IMR-90 (cell line): ENCODE measurements around the gene PDLIM5. TPM values are rescaled to one million over a fixed set of nuclear protein-coding genes. Genes with fewer than 3 reads are reported as not detected.

ENCODE experiments used
- ATAC-seq: fragments of 200-7000 bp; cut with Tn5 transposase; 2 replicates; pipeline ENCODE4 v1.9.1; 2020; ENCODE audit warnings: low read depth, mild to moderate bottlenecking, moderate library complexity
- BruUV-seq: library from RNA; stranded (reverse); fragments of 400-500 nt; replicated peaks from 2 replicates; lab custom pipeline; 2021; lab: Mats Ljungman, UMichigan
- CTCF ChIA-PET: fragments of 300-600 bp; formaldehyde crosslinking; extraction: SDS; loops from one replicate; lab custom pipeline; 2021; ENCODE audit warnings: antibody characterized with exemption; lab: Yijun Ruan, JAX
- POLR2A ChIA-PET: fragments of 300-600 bp; sonication (Branson Sonifier 250); formaldehyde crosslinking; loops from one replicate; lab custom pipeline; 2022; ENCODE audit warnings: antibody characterized with exemption; ENCODE audit not compliant: unreplicated experiment; lab: Charles Lee
- DNase-seq: peaks from one replicate; pipeline ENCODE4 v3.0.0; 2013
- H2AFZ ChIP-seq: replicated peaks from 2 replicates; pipeline ENCODE3; 2013; ENCODE audit warnings: low read length, mild to moderate bottlenecking; ENCODE audit not compliant: poor library complexity
- H2AK5ac ChIP-seq: 2 replicates; pipeline ENCODE4 v1.6.1; 2013; ENCODE audit warnings: low read depth, low read length, inconsistent platforms
- H2AK9ac ChIP-seq: replicated peaks from 2 replicates; pipeline ENCODE3; 2013; ENCODE audit warnings: mild to moderate bottlenecking, low read depth, low read length, moderate library complexity; ENCODE audit not compliant: poor library complexity
- H2BK120ac ChIP-seq: 2 replicates; pipeline ENCODE4 v1.6.1; 2013; ENCODE audit warnings: low read depth, low read length, inconsistent platforms
- H2BK15ac ChIP-seq: 3 replicates; pipeline ENCODE4 v1.6.1; 2013; ENCODE audit warnings: low read depth, low read length, inconsistent platforms
- H2BK20ac ChIP-seq: 2 replicates; pipeline ENCODE4 v1.6.1; 2013; ENCODE audit warnings: low read depth, mild to moderate bottlenecking, inconsistent platforms, low read length, moderate library complexity
- H2BK5ac ChIP-seq: 2 replicates; pipeline ENCODE4 v1.6.1; 2013; ENCODE audit warnings: mild to moderate bottlenecking, low read depth, low read length, inconsistent platforms; ENCODE audit not compliant: poor library complexity, severe bottlenecking
- H3K14ac ChIP-seq: replicated peaks from 2 replicates; pipeline ENCODE4 v1.6.1; 2013; ENCODE audit warnings: low read depth, low read length, inconsistent platforms
- H3K18ac ChIP-seq: 2 replicates; pipeline ENCODE4 v1.6.1; 2013; ENCODE audit warnings: low read depth, low read length, control low read depth
- H3K23ac ChIP-seq: 2 replicates; pipeline ENCODE4 v1.6.1; 2013; ENCODE audit warnings: low read depth, low read length, inconsistent platforms
- H3K27ac ChIP-seq: 2 replicates; pipeline ENCODE4 v1.5.1; 2013; ENCODE audit warnings: mild to moderate bottlenecking, control low read depth, low read length; ENCODE audit not compliant: insufficient read depth
- H3K27me3 ChIP-seq: 2 replicates; pipeline ENCODE4 v1.6.1; 2013; ENCODE audit warnings: low read length; ENCODE audit not compliant: control insufficient read depth, insufficient read depth
- H3K36me3 ChIP-seq: 2 replicates; pipeline ENCODE4 v1.6.1; 2013; ENCODE audit warnings: low read length, mixed read lengths; ENCODE audit not compliant: control insufficient read depth, insufficient read depth
- H3K4ac ChIP-seq: 2 replicates; pipeline ENCODE4 v1.6.1; 2013; ENCODE audit warnings: low read depth, low read length, inconsistent platforms
- H3K4me1 ChIP-seq: 2 replicates; pipeline ENCODE4 v1.6.1; 2013; ENCODE audit warnings: low read length, mixed read lengths; ENCODE audit not compliant: control insufficient read depth, insufficient read depth
- H3K4me2 ChIP-seq: 2 replicates; pipeline ENCODE4 v1.6.1; 2013; ENCODE audit warnings: low read depth, mild to moderate bottlenecking, control low read depth, low read length, moderate library complexity
- H3K4me3 ChIP-seq: 2 replicates; pipeline ENCODE4 v1.5.1; 2013; ENCODE audit warnings: low read depth, mild to moderate bottlenecking, control low read depth, low read length, moderate library complexity; ENCODE audit not compliant: insufficient read depth
- H3K56ac ChIP-seq: 2 replicates; pipeline ENCODE4 v1.6.1; 2013; ENCODE audit warnings: low read length, inconsistent platforms; ENCODE audit not compliant: insufficient read depth; ENCODE audit errors: extremely low read depth
- H3K79me1 ChIP-seq, 2 experiments: 2 replicates each; pipeline ENCODE4 v1.6.1; 2013; ENCODE audit warnings: low read length in 2 of 2, inconsistent platforms in 1 of 2, low read depth in 1 of 2
- H3K9ac ChIP-seq: 2 replicates; pipeline ENCODE4 v1.6.1; 2013; ENCODE audit warnings: low read depth, low read length, control low read depth
- H3K9me1 ChIP-seq: 2 replicates; pipeline ENCODE4 v1.6.1; 2013; ENCODE audit warnings: low read length, inconsistent platforms; ENCODE audit not compliant: insufficient read depth
- H3K9me3 ChIP-seq: 2 replicates; pipeline ENCODE4 v1.6.1; 2013; ENCODE audit warnings: low read length; ENCODE audit not compliant: control insufficient read depth, insufficient read depth
- H4K20me1 ChIP-seq: 2 replicates; pipeline ENCODE4 v1.6.1; 2013; ENCODE audit warnings: low read length, inconsistent platforms; ENCODE audit not compliant: insufficient read depth
- H4K5ac ChIP-seq: 2 replicates; pipeline ENCODE4 v1.6.1; 2013; ENCODE audit warnings: mild to moderate bottlenecking, low read depth, low read length, control low read depth
- H4K8ac ChIP-seq, 2 experiments: 2 replicates each; pipeline ENCODE4 v1.6.1; 2013; ENCODE audit warnings: low read depth in 2 of 2, low read length in 2 of 2, control low read depth in 1 of 2, inconsistent platforms in 1 of 2
- H4K91ac ChIP-seq: 2 replicates; pipeline ENCODE4 v1.6.1; 2013; ENCODE audit warnings: low read depth, low read length, inconsistent platforms; ENCODE audit not compliant: insufficient read depth
- BHLHE40 ChIP-seq: fragments of 150-350 bp; IDR thresholded peaks from 2 replicates; pipeline ENCODE4 v1.6.1; 2016; ENCODE audit warnings: mild to moderate bottlenecking, low read depth, low read length
- FOS ChIP-seq: fragments of 150-350 bp; IDR thresholded peaks from 2 replicates; pipeline ENCODE4 v1.6.1; 2016; ENCODE audit warnings: low read depth, low read length
- POLR2A ChIP-seq: IDR thresholded peaks from 2 replicates; pipeline ENCODE4 v1.6.1; 2012; ENCODE audit warnings: mild to moderate bottlenecking, low read depth, low read length
- WGBS, 2 experiments: methylation state at CpG; one replicate each; pipeline versions ENCODE4 v1.1.5 to v1.1.7; 2013; ENCODE audit warnings: missing lambda C conversion rate in 2 of 2; ENCODE audit not compliant: insufficient read length in 1 of 2; ENCODE audit errors: extremely low coverage in 2 of 2; 5-methylcytosine and 5-hydroxymethylcytosine counted together
- dilution Hi-C: fragments of 300-500 bp; cut with HindIII; formaldehyde crosslinking; loops from one replicate; pipeline ENCODE4 v1.14.3; 2018; ENCODE audit warnings: low sequenced_read_pairs; ENCODE audit not compliant: unreplicated experiment
- in situ Hi-C: fragments of 300-500 bp; cut with MboI; formaldehyde crosslinking; loops from 3 replicates; pipeline ENCODE4 v1.14.3; 2019; ENCODE audit warnings: low sequenced_read_pairs, inconsistent platforms, mixed read lengths
- intact Hi-C: fragments of 100-400 bp; cut with micrococcal nuclease; formaldehyde crosslinking; loops from 2 replicates; pipeline ENCODE4 v1.10.0; 2022
- polyA plus RNA-seq, 3 experiments: library from polyadenylated mRNA; depleted of rRNA; stranded (reverse); fragments of >200 nt; gene quantifications; 2 replicates each; pipeline ENCODE4 v1.2.3, GENCODE V29; 2012; ENCODE audit warnings: low replicate concordance in 1 of 3
- total RNA-seq: library from RNA; depleted of rRNA; stranded (reverse); fragments of >200 nt; gene quantifications from 2 replicates; pipeline ENCODE4 v1.2.3, GENCODE V29; 2012

PDLIM5 gene
- total and polyA plus RNA-seq, 2 of the 4 experiments (the other 2 are of a cell fraction): 96.5 to 188 TPM

- Histone ChIP-seq H3K36me3 (peaks cover 1% of the 10 kb centered on the region; the same call in 1 of the 2 replicates), H4K91ac (no peak overlapping the region), H3K9me3 (no peaks in the 10 kb centered on the region), H3K4me1 (peaks cover 19% of the 10 kb centered on the region), H3K18ac (no peak overlapping the region), H4K5ac (no peak overlapping the region), H3K56ac (no peak overlapping the region), H2AK5ac (no peak overlapping the region), H3K4me2 (no peak overlapping the region; the same call in 1 of the 2 replicates), H3K14ac (no peak overlapping the region), H4K8ac (no peak overlapping the region), H2BK5ac (no peak overlapping the region), H3K23ac (no peak overlapping the region), H3K9me1 (peaks cover 7% of the 10 kb centered on the region; the same call in 1 of the 2 replicates), H2AFZ (no peak overlapping the region), H3K4ac (no peak overlapping the region), H2BK120ac (no peak overlapping the region), H2BK20ac (no peak overlapping the region), H3K79me1 (peaks cover 37 to 71% of the 10 kb centered on the region in 2 experiments), H3K9ac (no peak overlapping the region), H3K4me3 (no peak overlapping the region), H3K27me3 (no peaks in the 10 kb centered on the region), H4K20me1 (no peaks in the 10 kb centered on the region), H2BK15ac (no peak overlapping the region), H2AK9ac (no peak overlapping the region), H3K27ac (no peak overlapping the region)
- intact Hi-C loops: no loop called here
- peak; percentile 52; the same call in 1 of the 2 replicates for ATAC-seq
- in situ Hi-C loops: no loop called here
- no CpG with 5 or more reads among the region's 3 CpGs for WGBS, 2 experiments
- BruUV-seq: no TSS peak
- ChIA-PET CTCF (interaction anchor here (1.0 kb wide), 1 partner anchor 72 kb away, joined by 3 read pairs; the partner anchor contains the start of gene PDLIM5), POLR2A (no interaction called here)
- DNase-seq: peak; percentile 59
- dilution Hi-C loops: no loop called here
- peak; percentile 12; the same call in 1 of the 2 replicates for TF ChIP-seq FOS
- no peak for TF ChIP-seq POLR2A
- TF ChIP-seq BHLHE40: no peak
Observed at GRCh38 chr4:94523617-94524016, 71.9 kb downstream of the PDLIM5 start.
